ENCODE data around the gene VWA5B2. TPM values are rescaled to one million over a fixed set of nuclear protein-coding genes. Genes with fewer than 3 reads are reported as not detected.
A peak's percentile ranks its signal among the peaks of the same experiment; 100 is the strongest.

Gene VWA5B2
- total RNA-seq, result not detected

- intact Hi-C loops (cut with micrococcal nuclease), result loop anchor here (5.0 to 10.0 kb wide), 2 partner anchors 33 to 315 kb away; partner anchors contain the start of gene CAMK2N2
- H3K4me3 Mint-ChIP-seq, result peak within 1 kb of the TSS; percentile 52
- DNase-seq, result peak; percentile 41
- no peaks in the 10 kb centered on the region for H3K36me3 Mint-ChIP-seq (ENCODE audit: low read depth)
- H3K4me1 Mint-ChIP-seq (ENCODE audit: low read depth), result peaks cover 11% of the 10 kb centered on the region
- no peaks in the 10 kb centered on the region for H3K9me3 Mint-ChIP-seq
- CTCF ChIA-PET, result interaction anchor here (1.4 to 4.7 kb wide), 6 partner anchors 16 to 71 kb away, joined by 3 to 48 read pairs (median 22); partner anchors contain the start of genes ALG3 and EEF1AKMT4
- no peak within 1 kb of the TSS for H3K27ac Mint-ChIP-seq
- peaks cover 50% of the 10 kb centered on the region for H3K27me3 Mint-ChIP-seq (ENCODE audit: low read depth)
Measured at GRCh38 chr3:184229394-184230080, at the start of gene VWA5B2. VWA5B2 (plus strand) TSS chr3:184229585; CDS start chr3:184230529, 944 bp downstream.

GRCh38 chr3:184180165-184180564 is 49.2 kb upstream of the VWA5B2 start:
- Mint-ChIP-seq H3K27me3 (ENCODE audit: low read depth) (no peaks in the 10 kb centered on the region), H3K36me3 (ENCODE audit: low read depth) (peaks cover 34% of the 10 kb centered on the region), H3K27ac (no peak overlapping the region), H3K9me3 (no peaks in the 10 kb centered on the region), H3K4me3 (no peak overlapping the region), H3K4me1 (ENCODE audit: low read depth) (peaks cover 30% of the 10 kb centered on the region)
- DNase-seq, result no peak
- intact Hi-C loops (cut with micrococcal nuclease), result no loop called here
- CTCF ChIA-PET, result interaction anchor here (0.5 to 1.3 kb wide), 2 partner anchors 70 to 165 kb away, joined by 3 read pairs; partner anchors contain the start of gene EEF1AKMT4

- Mint-ChIP-seq H3K27me3 (ENCODE audit: low read depth) (no peaks in the 10 kb centered on the region), H3K27ac (no peak overlapping the region), H3K9me3 (no peaks in the 10 kb centered on the region), H3K4me3 (no peak overlapping the region), H3K36me3 (ENCODE audit: low read depth) (peaks cover 37% of the 10 kb centered on the region), H3K4me1 (ENCODE audit: low read depth) (peaks cover 22% of the 10 kb centered on the region)
- DNase-seq, result no peak
- CTCF ChIA-PET, result interaction anchor here (0.6 to 0.9 kb wide), 3 partner anchors 33 to 296 kb away, joined by 3 read pairs; no protein-coding TSS in a partner anchor
- intact Hi-C loops (cut with micrococcal nuclease), result no loop called here
Measured at GRCh38 chr3:184181596-184181995, 47.8 kb upstream of the VWA5B2 start.

- no peak for DNase-seq
- CTCF ChIA-PET, result interaction anchor here (0.6 to 1.7 kb wide), 2 partner anchors 44 to 585 kb away, joined by 3 to 7 read pairs; no protein-coding TSS in a partner anchor
- H3K4me3 Mint-ChIP-seq, result no peak overlapping the region
- intact Hi-C loops (cut with micrococcal nuclease), result loop anchor here (2.0 kb wide), 1 partner anchor 179 kb away; no protein-coding TSS in a partner anchor
- H3K4me1 Mint-ChIP-seq (ENCODE audit: low read depth), result peaks cover 24% of the 10 kb centered on the region
- H3K36me3 Mint-ChIP-seq (ENCODE audit: low read depth), result peaks cover 38% of the 10 kb centered on the region
- H3K9me3 Mint-ChIP-seq, result no peaks in the 10 kb centered on the region
- H3K27me3 Mint-ChIP-seq (ENCODE audit: low read depth), result no peaks in the 10 kb centered on the region
- H3K27ac Mint-ChIP-seq, result no peak overlapping the region
Measured at GRCh38 chr3:184183679-184184078, 45.7 kb upstream of the VWA5B2 start.

GRCh38 chr3:184184546-184185230 is 44.7 kb upstream of the VWA5B2 start:
- H3K4me3 Mint-ChIP-seq, result peak overlapping the region; percentile 94
- H3K9me3 Mint-ChIP-seq, result no peaks in the 10 kb centered on the region
- no peaks in the 10 kb centered on the region for H3K27me3 Mint-ChIP-seq (ENCODE audit: low read depth)
- peak overlapping the region; percentile 88 for H3K27ac Mint-ChIP-seq
- peaks cover 28% of the 10 kb centered on the region for H3K4me1 Mint-ChIP-seq (ENCODE audit: low read depth)
- H3K36me3 Mint-ChIP-seq (ENCODE audit: low read depth), result peaks cover 38% of the 10 kb centered on the region
- CTCF ChIA-PET, result interaction anchor here (1.7 kb wide), 1 partner anchor 43 kb away, joined by 7 read pairs; no protein-coding TSS in a partner anchor
- intact Hi-C loops (cut with micrococcal nuclease), result loop anchor here (1.0 to 5.0 kb wide), 3 partner anchors 10 to 717 kb away; partner anchors contain the start of gene AP2M1
- DNase-seq, result no peak

- intact Hi-C loops (cut with micrococcal nuclease), result loop anchor here (1.0 to 5.0 kb wide), 8 partner anchors 11 to 718 kb away; partner anchors contain the start of genes AP2M1, DVL3, EEF1AKMT4 and EIF2B5
- no peaks in the 10 kb centered on the region for H3K9me3 Mint-ChIP-seq
- CTCF ChIA-PET, result interaction anchor here (1.0 to 2.2 kb wide), 3 partner anchors 42 to 66 kb away, joined by 3 to 13 read pairs (median 3); no protein-coding TSS in a partner anchor
Measured at GRCh38 chr3:184185461-184186183, 43.8 kb upstream of the VWA5B2 start.

GRCh38 chr3:184186184-184186901 is 43.0 kb upstream of the VWA5B2 start, which contains the start of gene ABCF3:
ABCF3 (plus strand) TSS chr3:184186199; CDS start chr3:184186208, 9 bp downstream.
- peak; percentile 30 for DNase-seq
- peak within 1 kb of the TSS; percentile 92 for H3K27ac Mint-ChIP-seq
- H3K9me3 Mint-ChIP-seq, result no peaks in the 10 kb centered on the region
- peaks cover 41% of the 10 kb centered on the region for H3K36me3 Mint-ChIP-seq (ENCODE audit: low read depth)
- peak within 1 kb of the TSS; percentile 94 for H3K4me3 Mint-ChIP-seq
- H3K4me1 Mint-ChIP-seq (ENCODE audit: low read depth), result peaks cover 28% of the 10 kb centered on the region
- H3K27me3 Mint-ChIP-seq (ENCODE audit: low read depth), result no peaks in the 10 kb centered on the region
- intact Hi-C loops (cut with micrococcal nuclease), result loop anchor here (1.0 to 5.0 kb wide), 6 partner anchors 31 to 719 kb away; partner anchors contain the start of genes DVL3, EEF1AKMT4, EIF2B5 and PSMD2
- CTCF ChIA-PET, result interaction anchor here (1.0 to 2.2 kb wide), 5 partner anchors 41 to 66 kb away, joined by 3 to 13 read pairs (median 3); partner anchors contain the start of gene EEF1AKMT4

More at GRCh38 chr3:184185461-184186183, 43.8 kb upstream of the VWA5B2 start:
- Mint-ChIP-seq H3K4me3 (peak overlapping the region; percentile 94), H3K36me3 (ENCODE audit: low read depth) (peaks cover 39% of the 10 kb centered on the region), H3K27ac (peak overlapping the region; percentile 92), H3K27me3 (ENCODE audit: low read depth) (no peaks in the 10 kb centered on the region), H3K4me1 (ENCODE audit: low read depth) (peaks cover 28% of the 10 kb centered on the region)
- peak; percentile 99 for DNase-seq

GRCh38 chr3:184186902-184187207 is 42.5 kb upstream of the VWA5B2 start:
- peaks cover 28% of the 10 kb centered on the region for H3K4me1 Mint-ChIP-seq (ENCODE audit: low read depth)

GRCh38 chr3:184188080-184188479 is 41.3 kb upstream of the VWA5B2 start:
- H3K9me3 Mint-ChIP-seq, result no peaks in the 10 kb centered on the region
- H3K4me1 Mint-ChIP-seq (ENCODE audit: low read depth), result peaks cover 28% of the 10 kb centered on the region
- intact Hi-C loops (cut with micrococcal nuclease), result loop anchor here (5.0 kb wide), 1 partner anchor 721 kb away; no protein-coding TSS in a partner anchor
- CTCF ChIA-PET, result no interaction called here
- no peaks in the 10 kb centered on the region for H3K27me3 Mint-ChIP-seq (ENCODE audit: low read depth)
- H3K27ac Mint-ChIP-seq, result no peak overlapping the region
- no peak overlapping the region for H3K4me3 Mint-ChIP-seq
- no peak for DNase-seq
- peaks cover 35% of the 10 kb centered on the region for H3K36me3 Mint-ChIP-seq (ENCODE audit: low read depth)

More at GRCh38 chr3:184186902-184187207, 42.5 kb upstream of the VWA5B2 start:
- Mint-ChIP-seq H3K36me3 (ENCODE audit: low read depth) (peaks cover 39% of the 10 kb centered on the region), H3K9me3 (no peaks in the 10 kb centered on the region), H3K4me3 (peak overlapping the region; percentile 94), H3K27me3 (ENCODE audit: low read depth) (no peaks in the 10 kb centered on the region), H3K27ac (peak overlapping the region; percentile 3)
- no peak for DNase-seq
- CTCF ChIA-PET, result interaction anchor here (1.0 to 2.2 kb wide), 3 partner anchors 41 to 63 kb away, joined by 3 to 13 read pairs (median 3); partner anchors contain the start of gene EEF1AKMT4
- intact Hi-C loops (cut with micrococcal nuclease), result loop anchor here (1.0 to 5.0 kb wide), 6 partner anchors 32 to 720 kb away; partner anchors contain the start of genes DVL3, EEF1AKMT4, EIF2B5 and PSMD2

GRCh38 chr3:184189421-184189820 is 40.0 kb upstream of the VWA5B2 start:
- CTCF ChIA-PET, result no interaction called here
- Mint-ChIP-seq H3K4me1 (ENCODE audit: low read depth) (peaks cover 28% of the 10 kb centered on the region), H3K36me3 (ENCODE audit: low read depth) (peaks cover 31% of the 10 kb centered on the region), H3K9me3 (no peaks in the 10 kb centered on the region), H3K27ac (no peak overlapping the region), H3K27me3 (ENCODE audit: low read depth) (no peaks in the 10 kb centered on the region), H3K4me3 (no peak overlapping the region)
- no peak for DNase-seq
- intact Hi-C loops (cut with micrococcal nuclease), result loop anchor here (5.0 kb wide), 1 partner anchor 722 kb away; no protein-coding TSS in a partner anchor

- H3K9me3 Mint-ChIP-seq, result no peaks in the 10 kb centered on the region
- CTCF ChIA-PET, result interaction anchor here (5.8 kb wide), 1 partner anchor 35 kb away, joined by 23 read pairs; no protein-coding TSS in a partner anchor
- H3K27me3 Mint-ChIP-seq (ENCODE audit: low read depth), result no peaks in the 10 kb centered on the region
- intact Hi-C loops (cut with micrococcal nuclease), result no loop called here
- no peak overlapping the region for H3K4me3 Mint-ChIP-seq
- DNase-seq, result no peak
- H3K4me1 Mint-ChIP-seq (ENCODE audit: low read depth), result peaks cover 10% of the 10 kb centered on the region
- H3K36me3 Mint-ChIP-seq (ENCODE audit: low read depth), result peaks cover 19% of the 10 kb centered on the region
- no peak overlapping the region for H3K27ac Mint-ChIP-seq
Measured at GRCh38 chr3:184192889-184193288, 36.5 kb upstream of the VWA5B2 start.
